Endothelial cell of umbilical vein (primary cell): ENCODE data around the gene GRB2. TPM values are rescaled to one million over a fixed set of nuclear protein-coding genes. Genes with fewer than 3 reads are reported as not detected.

Source experiments
- BruUV-seq: library from RNA; stranded (reverse); fragments of 400-500 nt; replicated peaks from 2 replicates; lab custom pipeline; 2021; lab: Mats Ljungman, UMichigan
- CTCF ChIA-PET: fragments of 300-600, 350-600 bp; sonication (Branson Sonifier 250); formaldehyde crosslinking; loops from one replicate; lab custom pipeline; 2021; ENCODE audit warnings: antibody characterized with exemption, inconsistent platforms; lab: Charles Lee
- POLR2A ChIA-PET: fragments of 300-600, 350-600 bp; sonication (Branson Sonifier 250); formaldehyde crosslinking; loops from one replicate; lab custom pipeline; 2021; ENCODE audit warnings: antibody characterized with exemption, inconsistent platforms; lab: Charles Lee
- DNase-seq: peaks from one replicate; pipeline ENCODE4 v3.0.0-alpha.2; 2011; ENCODE audit warnings: low read depth, low spot score
- FAIRE-seq: peaks from 2 replicates; lab custom pipeline; 2011; peaks lifted over from hg19 to GRCh38; lab: Jason Lieb, UNC
- H2AFZ ChIP-seq: 2 replicates; pipeline ENCODE4 v1.6.0; 2012; ENCODE audit warnings: low read depth, low read length, control low read depth, inconsistent platforms
- H3K27ac ChIP-seq: 2 replicates; pipeline ENCODE4 v1.5.1; 2011; ENCODE audit warnings: low read depth, mild to moderate bottlenecking, control low read depth, low read length, moderate library complexity; ENCODE audit not compliant: insufficient read depth
- H3K27me3 ChIP-seq, 2 experiments: 2 replicates each; pipeline versions ENCODE4 v1.6.0 to v1.6.1; 2011; ENCODE audit warnings: low read length in 2 of 2, mixed read lengths in 1 of 2; ENCODE audit not compliant: control insufficient read depth in 2 of 2, insufficient read depth in 2 of 2
- H3K36me3 ChIP-seq, 2 experiments: 2 replicates in 1 of 2; 3 replicates in 1 of 2; pipeline ENCODE4 v1.5.1; 2011; ENCODE audit warnings: low read length in 2 of 2, mild to moderate bottlenecking in 1 of 2, moderate library complexity in 1 of 2; ENCODE audit not compliant: control insufficient read depth in 2 of 2, insufficient read depth in 2 of 2; ENCODE audit errors: extremely low read depth in 1 of 2
- H3K4me1 ChIP-seq: 3 replicates; pipeline ENCODE4 v1.5.1; 2011; ENCODE audit warnings: mild to moderate bottlenecking, low read length; ENCODE audit not compliant: control insufficient read depth, insufficient read depth; ENCODE audit errors: extremely low read depth
- H3K4me2 ChIP-seq: 2 replicates; pipeline ENCODE4 v1.6.1; 2011; ENCODE audit warnings: low read length, control low read depth, mixed read lengths; ENCODE audit not compliant: insufficient read depth
- H3K4me3 ChIP-seq, 3 experiments: fragments of 200-600 bp in 1 of 3; sonication (generic), shearing (Covaris generic) in 1 of 3; replicated peaks in 1 of 3; 2 replicates each; pipeline ENCODE4 v1.5.1; 2011 to 2016; ENCODE audit warnings: control low read depth in 3 of 3, low read length in 3 of 3, mild to moderate bottlenecking in 2 of 3, inconsistent platforms in 1 of 3, low read depth in 1 of 3, moderate library complexity in 1 of 3; ENCODE audit not compliant: insufficient read depth in 1 of 3
- H3K79me2 ChIP-seq: 2 replicates; pipeline ENCODE4 v1.6.0; 2012; ENCODE audit warnings: low read length, inconsistent platforms; ENCODE audit not compliant: control insufficient read depth, insufficient read depth
- H3K9ac ChIP-seq: replicated peaks from 2 replicates; pipeline ENCODE3; 2011; ENCODE audit warnings: low read length, control low read depth; ENCODE audit not compliant: insufficient read depth; ENCODE audit errors: extremely low read depth
- H3K9me1 ChIP-seq: replicated peaks from 3 replicates; pipeline ENCODE4 v1.6.0; 2011; ENCODE audit warnings: mild to moderate bottlenecking, low read length; ENCODE audit not compliant: control insufficient read depth, insufficient read depth; ENCODE audit errors: extremely low read depth
- H3K9me3 ChIP-seq: replicated peaks from 2 replicates; pipeline ENCODE4 v1.5.1; 2012; ENCODE audit warnings: low read length, inconsistent platforms; ENCODE audit not compliant: control insufficient read depth, insufficient read depth
- H4K20me1 ChIP-seq: replicated peaks from 2 replicates; pipeline ENCODE3; 2011; ENCODE audit warnings: mild to moderate bottlenecking, low read length; ENCODE audit not compliant: control insufficient read depth, insufficient read depth; ENCODE audit errors: extremely low read depth
- FOS ChIP-seq: IDR thresholded peaks from 2 replicates; pipeline ENCODE4 v1.6.1; 2011; ENCODE audit warnings: mild to moderate bottlenecking, low read length, moderate library complexity, borderline replicate concordance; ENCODE audit not compliant: insufficient read depth
- GATA2 ChIP-seq: IDR thresholded peaks from 2 replicates; pipeline ENCODE4 v1.7.0; 2011; ENCODE audit warnings: low read depth, mild to moderate bottlenecking, moderate library complexity, mixed read lengths, low read length; ENCODE audit not compliant: insufficient read length, insufficient read depth
- JUN ChIP-seq: IDR thresholded peaks from 2 replicates; pipeline ENCODE4 v1.6.1; 2011; ENCODE audit warnings: borderline replicate concordance, low read depth; ENCODE audit not compliant: insufficient read length, insufficient read depth
- MAX ChIP-seq: IDR thresholded peaks from 2 replicates; pipeline ENCODE4 v1.6.1; 2011; ENCODE audit not compliant: insufficient read depth, insufficient read length
- POLR2A ChIP-seq: IDR thresholded peaks from 2 replicates; pipeline ENCODE4 v1.6.1; 2012; ENCODE audit warnings: low read depth, mild to moderate bottlenecking, control low read depth, low read length
- POLR2AphosphoS5 ChIP-seq: IDR thresholded peaks from 2 replicates; pipeline ENCODE4 v1.6.1; 2012; ENCODE audit warnings: low read depth, mild to moderate bottlenecking, control low read depth, low read length, moderate library complexity; ENCODE audit not compliant: insufficient read depth
- dilution Hi-C: fragments of 300-500 bp; cut with MboI; formaldehyde crosslinking; loops from one replicate; pipeline ENCODE4 v1.15.0; 2019; ENCODE audit warnings: low sequenced_read_pairs; ENCODE audit not compliant: extremely low pct_ligation_motif_present
- intact Hi-C: fragments of 100-400 bp; cut with micrococcal nuclease; formaldehyde crosslinking; loops from one replicate; pipeline ENCODE4 v1.10.0; 2022
- polyA plus RNA-seq, 4 experiments: library from polyadenylated mRNA; depleted of rRNA in 3 of 4; stranded (reverse) in 3 of 4; unstranded in 1 of 4; fragments of >200 nt; gene quantifications; 2 replicates each; pipeline versions ENCODE4 v1.2.1 to v1.2.3, GENCODE V29; 2011 to 2012; ENCODE audit warnings: missing spikeins in 1 of 4
- total RNA-seq: library from RNA; stranded (reverse); gene quantifications from 2 replicates; pipeline ENCODE4 v1.2.3, GENCODE V29; 2021

GRB2 gene
- total and polyA plus RNA-seq, 2 donors (not counting 3 experiments of a cell fraction or from before 2014, with no cell fraction given): 51.5 to 93.9 TPM

- ChIA-PET CTCF (interaction anchor here (0.8 to 2.4 kb wide), 9 partner anchors 20 to 227 kb away, joined by 3 to 68 read pairs (median 6); partner anchors contain the start of genes GGA3, GRB2, MIF4GD and MRPS7), POLR2A (interaction anchor here (0.8 to 1.7 kb wide), 6 partner anchors 12 to 116 kb away, joined by 3 to 17 read pairs (median 4); partner anchors contain the start of genes GGA3, GRB2, MIF4GD and MRPS7)
- TF ChIP-seq GATA2 (no peak), FOS (peak; percentile 92), POLR2A (peak; percentile 8), JUN (peak; percentile 75)
- H3K4me2 ChIP-seq: peak overlapping the region; percentile 72
- peak overlapping the region; percentile 86 for H3K27ac ChIP-seq
- H3K9me1 ChIP-seq: no peaks in the 10 kb centered on the region
- intact Hi-C loops: loop anchor here (1.0 to 2.0 kb wide), 4 partner anchors 19 to 225 kb away; partner anchors contain the start of genes CASKIN2, GRB2 and MIF4GD
- no peaks in the 10 kb centered on the region for H3K9me3 ChIP-seq
- dilution Hi-C loops: no loop called here
- no peaks in the 10 kb centered on the region for H4K20me1 ChIP-seq
- peaks cover 8% of the 10 kb centered on the region for H3K4me1 ChIP-seq
- H3K36me3 ChIP-seq: peaks cover 0 to 10% of the 10 kb centered on the region in 2 experiments
- peak; percentile 71 for DNase-seq
- H3K79me2 ChIP-seq: peaks cover 8% of the 10 kb centered on the region
- TSS peak; percentile 97 for BruUV-seq
- H3K4me3 ChIP-seq: peak overlapping the region; percentile 10 to 69 (median 52)
- peak overlapping the region; percentile 69 for H2AFZ ChIP-seq
- peak overlapping the region; percentile 89 for H3K9ac ChIP-seq
- FAIRE-seq: no peak
- no peaks in the 10 kb centered on the region for H3K27me3 ChIP-seq
These were observed 115.6 kb downstream of the GRB2 start for GRCh38 chr17:75289832-75290337.

- DNase-seq (peak; percentile 100), FAIRE-seq (peak; percentile 100)
- peak; percentile 9 for TF ChIP-seq POLR2A
- TF ChIP-seq POLR2AphosphoS5: peak; percentile 49
- TF ChIP-seq MAX: peak; percentile 34
- TF ChIP-seq GATA2: no peak
- Histone ChIP-seq H3K4me2 (peak within 1 kb of the TSS; percentile 83), H4K20me1 (no peaks in the 10 kb centered on the region), H3K79me2 (peaks cover 8% of the 10 kb centered on the region), H3K9ac (peak within 1 kb of the TSS; percentile 89), H3K27ac (peak within 1 kb of the TSS; percentile 86), H3K36me3 (peaks cover 0 to 10% of the 10 kb centered on the region in 2 experiments), H3K27me3 (no peaks in the 10 kb centered on the region), H3K9me1 (no peaks in the 10 kb centered on the region), H3K4me1 (peaks cover 8% of the 10 kb centered on the region), H2AFZ (peak within 1 kb of the TSS; percentile 85), H3K9me3 (no peaks in the 10 kb centered on the region), H3K4me3 (peak within 1 kb of the TSS; percentile 66 to 85 (median 75))
- dilution Hi-C loops (no loop called here), intact Hi-C loops (loop anchor here (1.0 to 2.0 kb wide), 4 partner anchors 18 to 226 kb away; partner anchors contain the start of genes CASKIN2, GRB2 and MIF4GD)
- CTCF ChIA-PET: interaction anchor here (0.8 to 2.4 kb wide), 11 partner anchors 20 to 227 kb away, joined by 3 to 68 read pairs (median 6); partner anchors contain the start of genes GGA3, GRB2, MIF4GD and MRPS7
- no TSS peak for BruUV-seq
- POLR2A ChIA-PET: interaction anchor here (0.6 to 1.7 kb wide), 8 partner anchors 11 to 151 kb away, joined by 3 to 17 read pairs (median 4); partner anchors contain the start of genes GGA3, GRB2, MIF4GD and MRPS7
These were observed 116.2 kb downstream of the GRB2 start, which contains the start of gene SLC25A19 for GRCh38 chr17:75289115-75289831. TSS of gene SLC25A19 (minus strand) at chr17:75289433. CDS start at chr17:75286764, 2,669 bp downstream.
